HEK293 (cell line): Measurements from ENCODE around the gene C6orf120.

Experiments
- CTCF ChIA-PET: fragments of 350-600 bp; formaldehyde crosslinking; extraction: SDS; loops from one replicate; lab custom pipeline; 2021; ENCODE audit warnings: antibody characterized with exemption; lab: Yijun Ruan, JAX
- POLR2A ChIA-PET: fragments of 300-600 bp; formaldehyde crosslinking; extraction: SDS; loops from one replicate; lab custom pipeline; 2020; ENCODE audit warnings: antibody characterized with exemption, inconsistent platforms; lab: Yijun Ruan, JAX
- H3K27ac ChIP-seq: fragments of 200-500 bp; sonication (Bioruptor generic); 2 replicates; pipeline ENCODE4 v1.5.1; 2014; ENCODE audit warnings: low read depth, low read length, control low read depth, inconsistent platforms; ENCODE audit errors: extremely low read depth
- H3K36me3 ChIP-seq, 2 experiments: fragments of 200-500 bp in 1 of 2; sonication (Bioruptor generic) in 1 of 2; 1 replicate in 1 of 2; 2 replicates in 1 of 2; pipeline ENCODE4 v1.5.1; 2014 to 2017; ENCODE audit warnings: inconsistent platforms in 2 of 2, low read length in 2 of 2; ENCODE audit not compliant: control insufficient read depth in 2 of 2, insufficient read depth in 1 of 2
- H3K4me1 ChIP-seq: fragments of 200-500 bp; sonication (Bioruptor generic); 2 replicates; pipeline ENCODE4 v1.5.1; 2014; ENCODE audit warnings: mild to moderate bottlenecking, low read length, inconsistent platforms; ENCODE audit not compliant: control insufficient read depth, insufficient read depth
- H3K4me3 ChIP-seq: 2 replicates; pipeline ENCODE4 v1.5.1; 2011; ENCODE audit warnings: low read depth, mild to moderate bottlenecking, control low read depth, low read length, moderate library complexity
- H3K9me3 ChIP-seq: fragments of 200-500 bp; sonication (Bioruptor generic); 2 replicates; pipeline ENCODE4 v1.5.1; 2014; ENCODE audit warnings: low read depth, low read length, inconsistent platforms; ENCODE audit not compliant: control insufficient read depth, insufficient read depth
- BCL11A ChIP-seq: fragments of 450-650 bp; formaldehyde crosslinking; IDR thresholded peaks from 2 replicates; pipeline ENCODE4 v1.5.1; 2016; ENCODE audit warnings: low read depth, missing biosample characterization, missing genetic modification characterization
- FEZF1 ChIP-seq: fragments of 450-650 bp; formaldehyde crosslinking; IDR thresholded peaks from 2 replicates; pipeline ENCODE4 v1.5.1; 2016; ENCODE audit warnings: missing biosample characterization, missing genetic modification characterization
- GLI2 ChIP-seq: fragments of 450-650 bp; formaldehyde crosslinking; IDR thresholded peaks from 2 replicates; pipeline ENCODE4; 2017; ENCODE audit warnings: missing biosample characterization, missing genetic modification characterization, low read depth, borderline replicate concordance
- HOXA7 ChIP-seq: sonication (generic); formaldehyde crosslinking; IDR thresholded peaks from 2 replicates; pipeline ENCODE4 v1.8.1; 2022; ENCODE audit warnings: missing genetic modification reagents, borderline replicate concordance
- HOXC10 ChIP-seq: sonication (generic); formaldehyde crosslinking; IDR thresholded peaks from 2 replicates; pipeline ENCODE4 v1.8.1; 2023; ENCODE audit warnings: mild to moderate bottlenecking, missing genetic modification reagents
- KLF10 ChIP-seq: fragments of 450-650 bp; IDR thresholded peaks from 2 replicates; pipeline ENCODE4 v1.5.1; 2018; ENCODE audit warnings: missing biosample characterization, mild to moderate bottlenecking, missing genetic modification characterization
- KLF9 ChIP-seq: fragments of 450-650 bp; formaldehyde crosslinking; IDR thresholded peaks from 2 replicates; pipeline ENCODE4 v1.5.1; 2016; ENCODE audit warnings: missing biosample characterization, missing genetic modification characterization, low read depth
- ZBTB1 ChIP-seq: fragments of 450-650 bp; formaldehyde crosslinking; IDR thresholded peaks from 2 replicates; pipeline ENCODE4 v1.5.1; 2016; ENCODE audit warnings: missing biosample characterization, missing genetic modification characterization
- ZBTB20 ChIP-seq: fragments of 450-650 bp; formaldehyde crosslinking; IDR thresholded peaks from 2 replicates; pipeline ENCODE4 v1.5.1; 2016; ENCODE audit warnings: missing biosample characterization, missing genetic modification characterization
- ZEB2 ChIP-seq: fragments of 450-650 bp; formaldehyde crosslinking; IDR thresholded peaks from 2 replicates; pipeline ENCODE4 v1.5.1; 2016; ENCODE audit warnings: missing biosample characterization, missing genetic modification characterization
- ZFP69B ChIP-seq: fragments of 450-650 bp; formaldehyde crosslinking; IDR thresholded peaks from 2 replicates; pipeline ENCODE4 v1.5.1; 2016; ENCODE audit warnings: missing biosample characterization, missing genetic modification characterization
- ZNF140 ChIP-seq: fragments of 450-650 bp; formaldehyde crosslinking; IDR thresholded peaks from 2 replicates; pipeline ENCODE4 v1.5.1; 2016; ENCODE audit warnings: missing biosample characterization, missing genetic modification characterization
- ZNF16 ChIP-seq: fragments of 450-650 bp; formaldehyde crosslinking; IDR thresholded peaks from 2 replicates; pipeline ENCODE4 v1.5.1; 2016; ENCODE audit warnings: low read depth, missing biosample characterization, missing genetic modification characterization
- ZNF2 ChIP-seq: fragments of 450-650 bp; formaldehyde crosslinking; IDR thresholded peaks from 2 replicates; pipeline ENCODE4 v1.5.1; 2016; ENCODE audit warnings: missing biosample characterization, missing genetic modification characterization
- ZNF23 ChIP-seq: fragments of 450-650 bp; formaldehyde crosslinking; IDR thresholded peaks from 2 replicates; pipeline ENCODE4 v1.5.1; 2016; ENCODE audit warnings: missing biosample characterization, missing genetic modification characterization, borderline replicate concordance
- ZNF292 ChIP-seq: fragments of 450-650 bp; formaldehyde crosslinking; IDR thresholded peaks from 2 replicates; pipeline ENCODE4 v1.5.1; 2016; ENCODE audit warnings: low read depth, missing biosample characterization, missing genetic modification characterization, borderline replicate concordance
- ZNF335 ChIP-seq: fragments of 450-650 bp; formaldehyde crosslinking; conservative IDR thresholded peaks from 2 replicates; pipeline ENCODE4 v1.5.1; 2016; ENCODE audit warnings: missing biosample characterization, missing genetic modification characterization
- ZNF362 ChIP-seq: fragments of 450-650 bp; formaldehyde crosslinking; IDR thresholded peaks from 2 replicates; pipeline ENCODE4 v1.5.1; 2016; ENCODE audit warnings: missing biosample characterization, missing genetic modification characterization
- ZNF404 ChIP-seq: fragments of 450-650 bp; formaldehyde crosslinking; IDR thresholded peaks from 2 replicates; pipeline ENCODE4 v1.5.1; 2017; ENCODE audit warnings: missing biosample characterization, missing genetic modification characterization
- ZNF416 ChIP-seq: fragments of 450-650 bp; formaldehyde crosslinking; IDR thresholded peaks from 2 replicates; pipeline ENCODE4 v1.5.1; 2016; ENCODE audit warnings: missing biosample characterization, missing genetic modification characterization
- ZNF513 ChIP-seq: fragments of 450-650 bp; IDR thresholded peaks from 2 replicates; pipeline ENCODE4 v1.5.1; 2018; ENCODE audit warnings: missing biosample characterization, missing genetic modification characterization
- ZNF514 ChIP-seq: fragments of 450-650 bp; formaldehyde crosslinking; IDR thresholded peaks from 2 replicates; pipeline ENCODE4 v1.5.1; 2016; ENCODE audit warnings: missing biosample characterization, missing genetic modification characterization
- ZNF549 ChIP-seq: fragments of 450-650 bp; IDR thresholded peaks from 2 replicates; pipeline ENCODE4 v1.5.1; 2018; ENCODE audit warnings: missing biosample characterization, missing genetic modification characterization, mild to moderate bottlenecking, inconsistent platforms, moderate library complexity
- ZNF596 ChIP-seq: fragments of 450-650 bp; IDR thresholded peaks from 2 replicates; pipeline ENCODE4 v1.5.0; 2018; ENCODE audit warnings: missing biosample characterization, mild to moderate bottlenecking, missing genetic modification characterization, moderate library complexity
- ZNF660 ChIP-seq: fragments of 450-650 bp; IDR thresholded peaks from 2 replicates; pipeline ENCODE4 v1.5.1; 2018; ENCODE audit warnings: missing biosample characterization, mild to moderate bottlenecking, missing genetic modification characterization
- ZNF76 ChIP-seq: fragments of 450-650 bp; formaldehyde crosslinking; IDR thresholded peaks from 2 replicates; pipeline ENCODE4; 2016; ENCODE audit warnings: low read depth, missing biosample characterization, missing genetic modification characterization, borderline replicate concordance
- ZNF785 ChIP-seq: fragments of 450-650 bp; formaldehyde crosslinking; IDR thresholded peaks from 2 replicates; pipeline ENCODE4 v1.5.1; 2016; ENCODE audit warnings: missing biosample characterization, missing genetic modification characterization
- ZNF791 ChIP-seq: fragments of 450-650 bp; formaldehyde crosslinking; IDR thresholded peaks from 2 replicates; pipeline ENCODE4 v1.5.1; 2016; ENCODE audit warnings: missing biosample characterization, missing genetic modification characterization
- TF ChIP-seq, protein P1 (sequence below): fragments of 450-650 bp; formaldehyde crosslinking; IDR thresholded peaks from 2 replicates; pipeline ENCODE4 v1.5.1; 2016; ENCODE audit warnings: missing biosample characterization, missing genetic modification characterization

Gene C6orf120

DNA sequence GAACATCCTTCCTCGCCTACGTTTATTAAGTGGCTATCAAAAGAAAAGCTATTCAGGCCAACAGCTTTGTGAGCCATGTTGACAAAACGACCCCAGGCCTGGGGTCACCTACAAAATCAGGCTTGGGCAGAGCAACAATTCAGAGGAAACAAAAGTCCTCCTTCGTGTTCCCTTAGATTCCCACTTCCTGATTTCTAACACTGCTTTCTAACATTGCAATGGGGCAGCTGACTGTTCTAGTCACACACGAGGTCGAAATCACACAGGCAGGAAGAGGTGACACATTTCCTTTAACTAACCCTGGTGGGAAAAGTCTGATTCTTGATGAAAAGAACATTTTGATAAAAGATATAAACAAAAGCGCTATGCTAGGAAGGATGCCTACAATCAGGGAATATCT, 32.0 kb upstream of the C6orf120 start:
- TF ChIP-seq ZNF292 (tag by site-specific recombination) (no peak), ZNF76 (tag by site-specific recombination) (no peak), ZBTB20 (no peak)
- TF ChIP-seq, protein P1, sequence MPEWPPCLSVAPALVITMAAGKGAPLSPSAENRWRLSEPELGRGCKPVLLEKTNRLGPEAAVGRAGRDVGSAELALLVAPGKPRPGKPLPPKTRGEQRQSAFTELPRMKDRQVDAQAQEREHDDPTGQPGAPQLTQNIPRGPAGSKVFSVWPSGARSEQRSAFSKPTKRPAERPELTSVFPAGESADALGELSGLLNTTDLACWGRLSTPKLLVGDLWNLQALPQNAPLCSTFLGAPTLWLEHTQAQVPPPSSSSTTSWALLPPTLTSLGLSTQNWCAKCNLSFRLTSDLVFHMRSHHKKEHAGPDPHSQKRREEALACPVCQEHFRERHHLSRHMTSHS: no peak
- ChIA-PET POLR2A (no interaction called here), CTCF (interaction anchor here (1.2 kb wide), 1 partner anchor 14 kb away, joined by 3 read pairs; no protein-coding TSS in a partner anchor)
- H3K27ac ChIP-seq: no peak overlapping the region
- H3K4me3 ChIP-seq: no peak overlapping the region
- no peaks in the 10 kb centered on the region for H3K9me3 ChIP-seq
- H3K4me1 ChIP-seq: no peaks in the 10 kb centered on the region
- H3K36me3 ChIP-seq: peaks cover 0 to 78% of the 10 kb centered on the region in 2 experiments; a peak in 1 of 3 replicates

GRCh38 chr6:169671563-169671962, 30.4 kb upstream of the C6orf120 start:
- H3K4me1 ChIP-seq: no peaks in the 10 kb centered on the region
- H3K36me3 ChIP-seq: peaks cover 0 to 66% of the 10 kb centered on the region in 2 experiments; a peak in 1 of 3 replicates
- no peaks in the 10 kb centered on the region for H3K9me3 ChIP-seq
- H3K27ac ChIP-seq: no peak overlapping the region
- no peak for TF ChIP-seq ZFP69B (tag by site-specific recombination)
- TF ChIP-seq ZNF660 (tag by site-specific recombination): no peak
- TF ChIP-seq BCL11A (tag by site-specific recombination): no peak
- no peak for TF ChIP-seq ZNF335
- TF ChIP-seq ZNF23 (tag by site-specific recombination): no peak
- no peak for TF ChIP-seq HOXA7 (CRISPR knock-in tag)
- TF ChIP-seq FEZF1: no peak
- TF ChIP-seq HOXC10 (CRISPR knock-in tag): no peak
- TF ChIP-seq ZNF16 (tag by site-specific recombination): no peak
- no peak for TF ChIP-seq ZNF2 (tag by site-specific recombination)
- TF ChIP-seq ZEB2: no peak
- no peak for TF ChIP-seq ZNF514 (tag by site-specific recombination)
- TF ChIP-seq ZNF596 (tag by site-specific recombination): no peak
- no peak for TF ChIP-seq GLI2 (tag by site-specific recombination)
- TF ChIP-seq, protein P1: no peak
- no peak for TF ChIP-seq ZNF549 (tag by site-specific recombination)
- TF ChIP-seq ZNF791: no peak
- no peak for TF ChIP-seq ZNF76 (tag by site-specific recombination)
- no peak for TF ChIP-seq ZNF362 (tag by site-specific recombination)
- no peak overlapping the region for H3K4me3 ChIP-seq
- CTCF ChIA-PET: no interaction called here
- POLR2A ChIA-PET: no interaction called here

GRCh38 chr6:169675011-169675410, 26.9 kb upstream of the C6orf120 start:
- Histone ChIP-seq H3K9me3 (no peaks in the 10 kb centered on the region), H3K36me3 (peaks cover 0 to 55% of the 10 kb centered on the region in 2 experiments; a peak in 1 of 3 replicates), H3K27ac (no peak overlapping the region), H3K4me1 (no peaks in the 10 kb centered on the region), H3K4me3 (no peak overlapping the region)
- CTCF ChIA-PET: no interaction called here
- POLR2A ChIA-PET: no interaction called here
- TF ChIP-seq ZNF513 (tag by site-specific recombination): no peak
- TF ChIP-seq ZNF362 (tag by site-specific recombination): no peak
- TF ChIP-seq ZNF416 (tag by site-specific recombination): no peak
- no peak for TF ChIP-seq ZNF404
- TF ChIP-seq KLF9 (tag by site-specific recombination): no peak
- no peak for TF ChIP-seq ZNF785 (tag by site-specific recombination)
- TF ChIP-seq ZNF140 (tag by site-specific recombination): no peak
- TF ChIP-seq ZBTB1 (tag by site-specific recombination): no peak
- TF ChIP-seq KLF10 (tag by site-specific recombination): no peak
- no peak for TF ChIP-seq ZNF335
